RWPE2 (cell line): Measurements from ENCODE around the gene TSGA10IP.

ENCODE experiments used
- ATAC-seq: fragments of 200-7000 bp; cut with Tn5 transposase; 3 replicates; pipeline ENCODE4 v1.9.1; 2021; ENCODE audit warnings: low read depth
- DNase-seq: peaks from one replicate; pipeline ENCODE4 v3.0.0-alpha.2; 2020; ENCODE audit warnings: low spot score
- H3K27ac ChIP-seq: fragments of 450-650 bp; 2 replicates; pipeline ENCODE4 v1.5.1; 2017; ENCODE audit warnings: mild to moderate bottlenecking; ENCODE audit not compliant: poor library complexity, severe bottlenecking
- H3K27me3 ChIP-seq: fragments of 250-450 bp; sonication (Bioruptor Pico); 2 replicates; pipeline ENCODE4 v1.5.1; 2021; ENCODE audit warnings: mild to moderate bottlenecking, moderate library complexity; ENCODE audit not compliant: insufficient read depth, poor library complexity, severe bottlenecking
- H3K36me3 ChIP-seq: fragments of 250-450 bp; sonication (Bioruptor Pico); 2 replicates; pipeline ENCODE4 v1.5.1; 2020; ENCODE audit warnings: low read depth, mild to moderate bottlenecking, moderate library complexity
- H3K4me1 ChIP-seq: fragments of 250-450 bp; sonication (Bioruptor Pico); 2 replicates; pipeline ENCODE4 v1.5.1; 2021; ENCODE audit warnings: mild to moderate bottlenecking, moderate library complexity; ENCODE audit not compliant: insufficient read depth, poor library complexity, severe bottlenecking
- H3K4me3 ChIP-seq: fragments of 250-450 bp; sonication (Bioruptor Pico); 2 replicates; pipeline ENCODE4 v1.5.1; 2021; ENCODE audit warnings: mild to moderate bottlenecking, moderate library complexity; ENCODE audit not compliant: severe bottlenecking
- H3K9me3 ChIP-seq: fragments of 250-450 bp; sonication (Bioruptor Pico); 2 replicates; pipeline ENCODE4 v1.5.1; 2021; ENCODE audit warnings: mild to moderate bottlenecking, moderate library complexity; ENCODE audit not compliant: severe bottlenecking
- TF ChIP-seq, protein P1 (sequence below): fragments of 450-650 bp; IDR thresholded peaks from one replicate; pipeline ENCODE4 v1.5.1; 2017; ENCODE audit warnings: mild to moderate bottlenecking, moderate library complexity; ENCODE audit not compliant: poor library complexity, severe bottlenecking

TSGA10IP gene

GRCh38 chr11:65972116-65972515, 26.8 kb downstream of the TSGA10IP start:
- no peak overlapping the region for H3K4me3 ChIP-seq
- no peaks in the 10 kb centered on the region for H3K4me1 ChIP-seq
- H3K27ac ChIP-seq, result no peak overlapping the region
- H3K36me3 ChIP-seq, result peaks cover 41% of the 10 kb centered on the region
- ATAC-seq (no peak), DNase-seq (no peak)
- no peaks in the 10 kb centered on the region for H3K9me3 ChIP-seq
- TF ChIP-seq, protein P1, sequence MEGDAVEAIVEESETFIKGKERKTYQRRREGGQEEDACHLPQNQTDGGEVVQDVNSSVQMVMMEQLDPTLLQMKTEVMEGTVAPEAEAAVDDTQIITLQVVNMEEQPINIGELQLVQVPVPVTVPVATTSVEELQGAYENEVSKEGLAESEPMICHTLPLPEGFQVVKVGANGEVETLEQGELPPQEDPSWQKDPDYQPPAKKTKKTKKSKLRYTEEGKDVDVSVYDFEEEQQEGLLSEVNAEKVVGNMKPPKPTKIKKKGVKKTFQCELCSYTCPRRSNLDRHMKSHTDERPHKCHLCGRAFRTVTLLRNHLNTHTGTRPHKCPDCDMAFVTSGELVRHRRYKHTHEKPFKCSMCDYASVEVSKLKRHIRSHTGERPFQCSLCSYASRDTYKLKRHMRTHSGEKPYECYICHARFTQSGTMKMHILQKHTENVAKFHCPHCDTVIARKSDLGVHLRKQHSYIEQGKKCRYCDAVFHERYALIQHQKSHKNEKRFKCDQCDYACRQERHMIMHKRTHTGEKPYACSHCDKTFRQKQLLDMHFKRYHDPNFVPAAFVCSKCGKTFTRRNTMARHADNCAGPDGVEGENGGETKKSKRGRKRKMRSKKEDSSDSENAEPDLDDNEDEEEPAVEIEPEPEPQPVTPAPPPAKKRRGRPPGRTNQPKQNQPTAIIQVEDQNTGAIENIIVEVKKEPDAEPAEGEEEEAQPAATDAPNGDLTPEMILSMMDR, result no peak
- H3K27me3 ChIP-seq, result no peaks in the 10 kb centered on the region

GRCh38 chr11:65973439-65974110, 28.3 kb downstream of the TSGA10IP start:
- H3K4me1 ChIP-seq, result no peaks in the 10 kb centered on the region
- TF ChIP-seq, protein P1, result no peak
- H3K4me3 ChIP-seq, result no peak overlapping the region
- peaks cover 49% of the 10 kb centered on the region for H3K36me3 ChIP-seq
- H3K9me3 ChIP-seq, result no peaks in the 10 kb centered on the region
- H3K27me3 ChIP-seq, result no peaks in the 10 kb centered on the region
- peak; percentile 63 for ATAC-seq
- H3K27ac ChIP-seq, result no peak overlapping the region
- DNase-seq, result no peak

DNA sequence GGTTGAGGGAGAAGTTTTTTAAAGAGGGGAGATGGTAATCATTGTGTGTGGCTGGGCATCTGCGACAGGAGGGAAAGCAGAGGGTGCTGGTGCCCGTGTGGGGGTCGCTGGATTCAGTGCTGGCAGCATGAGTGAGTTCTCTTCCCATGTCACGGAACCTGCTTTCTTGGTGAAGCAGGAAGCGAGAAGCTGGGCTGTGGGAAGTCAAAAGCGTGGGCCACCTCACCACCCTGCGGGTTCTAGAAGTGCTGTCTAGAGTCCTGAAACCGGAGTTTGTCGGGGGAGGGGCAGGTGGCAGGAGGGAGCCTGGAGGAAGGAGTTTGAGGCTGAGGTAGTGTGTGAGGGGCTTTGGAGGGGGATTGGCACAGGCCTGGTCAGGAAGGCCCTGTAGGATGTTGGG, 30.5 kb downstream of the TSGA10IP start:
- no peak for DNase-seq
- TF ChIP-seq, protein P1, result no peak
- Histone ChIP-seq H3K36me3 (peaks cover 37% of the 10 kb centered on the region), H3K27ac (no peak overlapping the region), H3K27me3 (no peaks in the 10 kb centered on the region), H3K4me1 (no peaks in the 10 kb centered on the region), H3K4me3 (no peak overlapping the region), H3K9me3 (no peaks in the 10 kb centered on the region)
- no peak for ATAC-seq

GRCh38 chr11:65976216-65977176, 31.2 kb downstream of the TSGA10IP start:
- Histone ChIP-seq H3K27ac (no peak overlapping the region), H3K4me3 (no peak overlapping the region), H3K27me3 (no peaks in the 10 kb centered on the region), H3K9me3 (no peaks in the 10 kb centered on the region), H3K4me1 (no peaks in the 10 kb centered on the region), H3K36me3 (peaks cover 37% of the 10 kb centered on the region)
- ATAC-seq (no peak), DNase-seq (no peak)
- TF ChIP-seq, protein P1, result no peak
